Medulla oblongata (tissue), 1 donor: Measurements from ENCODE around the gene MAFG.

ENCODE experiments used
- DNase-seq: peaks from one replicate; pipeline ENCODE4 v3.0.0-alpha.2; 2015; ENCODE audit errors: extremely low spot score

Gene MAFG

GRCh38 chr17:81927653-81928543 is at the start of gene MAFG:
Gene MAFG, minus strand, starts transcription at chr17:81927735. Its CDS starts 4,550 bp downstream, at chr17:81923185.
- DNase-seq: peak; percentile 96

- DNase-seq: peak; percentile 11
These were observed 49.0 kb upstream of the MAFG start for GRCh38 chr17:81976332-81977210.

GRCh38 chr17:81973432-81973831 is 45.9 kb upstream of the MAFG start:
- no peak for DNase-seq

- no peak for DNase-seq
These were observed 41.6 kb upstream of the MAFG start for GRCh38 chr17:81968850-81969812.

- DNase-seq: no peak
These were observed 40.8 kb upstream of the MAFG start for GRCh38 chr17:81968396-81968745.

- DNase-seq: peak; percentile 93
These were observed 40.2 kb upstream of the MAFG start for GRCh38 chr17:81967533-81968395.

GRCh38 chr17:81967244-81967532 is 39.7 kb upstream of the MAFG start:
- no peak for DNase-seq

GRCh38 chr17:81966343-81967243 is 39.1 kb upstream of the MAFG start:
- peak; percentile 53 for DNase-seq

- DNase-seq: no peak
These were observed 36.7 kb upstream of the MAFG start for GRCh38 chr17:81964081-81964849.

- DNase-seq: no peak
These were observed 35.2 kb upstream of the MAFG start for GRCh38 chr17:81962499-81963441.

GRCh38 chr17:81961521-81962498 is 34.3 kb upstream of the MAFG start:
- no peak for DNase-seq

GRCh38 chr17:81961087-81961511 is 33.6 kb upstream of the MAFG start, which contains the start of gene NOTUM:
Gene NOTUM, minus strand, starts transcription at chr17:81961187. Its CDS starts 278 bp downstream, at chr17:81960909.
- DNase-seq: no peak

GRCh38 chr17:81960130-81960958 is 32.8 kb upstream of the MAFG start:
- no peak for DNase-seq

GRCh38 chr17:81959362-81960129 is 32.0 kb upstream of the MAFG start:
- peak; percentile 69 for DNase-seq
